Loucy (cell line): ENCODE results near the gene RBP4.

Source experiments
- H2AFZ ChIP-seq: fragments of 200-600 bp; sonication (generic); 2 replicates; pipeline ENCODE4 v1.6.0; 2016; ENCODE audit warnings: antibody characterized with exemption, mild to moderate bottlenecking, low read length, moderate library complexity
- H3F3A ChIP-seq: fragments of 200-600 bp; 2 replicates; pipeline ENCODE4 v1.6.0; 2016; ENCODE audit warnings: antibody characterized with exemption, low read depth, mild to moderate bottlenecking
- H3K27me3 ChIP-seq: fragments of 200-600 bp; sonication (generic); 2 replicates; pipeline ENCODE4 v1.6.1; 2014; ENCODE audit warnings: low read length, mild to moderate bottlenecking; ENCODE audit not compliant: insufficient read depth, poor library complexity, severe bottlenecking
- H3K36me3 ChIP-seq: fragments of 200-600 bp; sonication (generic); 2 replicates; pipeline ENCODE4 v1.6.1; 2016; ENCODE audit warnings: low read length; ENCODE audit not compliant: insufficient read depth
- H3K4me1 ChIP-seq: fragments of 200-600 bp; sonication (generic); 2 replicates; pipeline ENCODE4 v1.5.1; 2014; ENCODE audit warnings: low read length, mild to moderate bottlenecking; ENCODE audit not compliant: insufficient read depth, poor library complexity, severe bottlenecking
- H3K4me2 ChIP-seq: fragments of 200-600 bp; sonication (generic); 2 replicates; pipeline ENCODE4 v1.6.0; 2014; ENCODE audit warnings: antibody characterized with exemption, low read length, low read depth, mild to moderate bottlenecking; ENCODE audit not compliant: poor library complexity, severe bottlenecking
- H3K4me3 ChIP-seq: fragments of 200-600 bp; sonication (generic); 2 replicates; pipeline ENCODE4 v1.5.1; 2014; ENCODE audit warnings: low read length, mild to moderate bottlenecking, mixed read lengths; ENCODE audit not compliant: poor library complexity, severe bottlenecking
- H3K79me2 ChIP-seq: fragments of 200-600 bp; sonication (generic); 2 replicates; pipeline ENCODE4 v1.6.1; 2014; ENCODE audit warnings: low read length; ENCODE audit not compliant: insufficient read depth
- H3K9ac ChIP-seq: fragments of 200-600 bp; sonication (generic); 2 replicates; pipeline ENCODE4 v1.6.0; 2014; ENCODE audit warnings: mild to moderate bottlenecking, low read depth, low read length, moderate library complexity; ENCODE audit not compliant: poor library complexity, severe bottlenecking
- H3K9me2 ChIP-seq: fragments of 200-600 bp; sonication (generic); replicated peaks from 2 replicates; pipeline ENCODE4 v1.6.1; 2016; ENCODE audit warnings: low read depth, low read length, mixed read lengths
- H3K9me3 ChIP-seq: fragments of 200-600 bp; sonication (generic); 2 replicates; pipeline ENCODE4 v1.6.1; 2014; ENCODE audit warnings: mild to moderate bottlenecking, antibody characterized with exemption, low read length, low read depth; ENCODE audit not compliant: insufficient read depth
- H4K20me1 ChIP-seq: fragments of 200-600 bp; sonication (generic); 2 replicates; pipeline ENCODE4 v1.6.0; 2014; ENCODE audit warnings: antibody characterized with exemption, low read length, mild to moderate bottlenecking; ENCODE audit not compliant: insufficient read depth, poor library complexity, severe bottlenecking
- CTCF ChIP-seq: fragments of 200-600 bp; sonication (generic); conservative IDR thresholded peaks from 2 replicates; pipeline ENCODE4 v1.5.1; 2014; ENCODE audit warnings: mild to moderate bottlenecking, antibody characterized with exemption, low read length
- EZH2phosphoT487 ChIP-seq: fragments of 200-600 bp; IDR thresholded peaks from 2 replicates; pipeline ENCODE4 v1.6.1; 2018; ENCODE audit warnings: antibody characterized with exemption, mild to moderate bottlenecking, moderate library complexity, borderline replicate concordance

Gene RBP4

GRCh38 chr10:93597075-93597599 lies 3.9 kb downstream of the RBP4 start:
- Histone ChIP-seq H3K79me2 (no peaks in the 10 kb centered on the region), H3K4me3 (no peak overlapping the region), H3K4me1 (no peaks in the 10 kb centered on the region), H3K27me3 (no peaks in the 10 kb centered on the region), H3K9ac (no peak overlapping the region), H4K20me1 (no peaks in the 10 kb centered on the region), H3K9me2 (no peaks in the 10 kb centered on the region), H3K9me3 (no peaks in the 10 kb centered on the region), H3K4me2 (no peak overlapping the region), H2AFZ (no peak overlapping the region), H3K36me3 (no peaks in the 10 kb centered on the region), H3F3A (no peaks in the 10 kb centered on the region)
- no peak for TF ChIP-seq CTCF
- no peak for TF ChIP-seq EZH2phosphoT487

- H3F3A ChIP-seq = no peaks in the 10 kb centered on the region
- H3K27me3 ChIP-seq = no peaks in the 10 kb centered on the region
- H3K4me2 ChIP-seq = no peak overlapping the region
- TF ChIP-seq EZH2phosphoT487 = no peak
- TF ChIP-seq CTCF = peak; percentile 48
- no peaks in the 10 kb centered on the region for H3K4me1 ChIP-seq
- no peak overlapping the region for H3K4me3 ChIP-seq
- no peak overlapping the region for H2AFZ ChIP-seq
- no peaks in the 10 kb centered on the region for H3K79me2 ChIP-seq
- no peak overlapping the region for H3K9ac ChIP-seq
- no peaks in the 10 kb centered on the region for H3K9me2 ChIP-seq
- no peaks in the 10 kb centered on the region for H3K9me3 ChIP-seq
- no peaks in the 10 kb centered on the region for H4K20me1 ChIP-seq
- no peaks in the 10 kb centered on the region for H3K36me3 ChIP-seq
Observed at GRCh38 chr10:93596539-93596938, 4.5 kb downstream of the RBP4 start.

- Histone ChIP-seq H3K4me3 (no peak overlapping the region), H3K4me1 (no peaks in the 10 kb centered on the region), H3K9me3 (no peaks in the 10 kb centered on the region), H2AFZ (no peak overlapping the region), H3F3A (no peaks in the 10 kb centered on the region), H3K79me2 (no peaks in the 10 kb centered on the region), H3K27me3 (no peaks in the 10 kb centered on the region), H4K20me1 (no peaks in the 10 kb centered on the region), H3K36me3 (no peaks in the 10 kb centered on the region), H3K9me2 (no peaks in the 10 kb centered on the region), H3K4me2 (no peak overlapping the region), H3K9ac (no peak overlapping the region)
- TF ChIP-seq EZH2phosphoT487 (no peak), CTCF (no peak)
Observed at GRCh38 chr10:93595378-93596161, 5.5 kb downstream of the RBP4 start.
